HCT116 (cell line): ENCODE data around the gene PRELID1. TPM values are rescaled to one million over a fixed set of nuclear protein-coding genes. Genes with fewer than 3 reads are reported as not detected.

ENCODE experiments used
- ATAC-seq: fragments of 200-7000 bp; cut with Tn5 transposase; 2 replicates; pipeline ENCODE4 v1.9.1; 2020; ENCODE audit warnings: mild to moderate bottlenecking, moderate library complexity
- BruUV-seq: library from RNA; stranded (reverse); fragments of 400-500 nt; replicated peaks from 2 replicates; lab custom pipeline; 2021; lab: Mats Ljungman, UMichigan
- CTCF ChIA-PET: fragments of 300-600 bp; sonication (Branson Sonifier 250); formaldehyde crosslinking; loops from one replicate; lab custom pipeline; 2021; ENCODE audit warnings: antibody characterized with exemption; lab: Charles Lee
- POLR2A ChIA-PET: fragments of 300-600, 350-600 bp; sonication (Branson Sonifier 250); formaldehyde crosslinking; loops from one replicate; lab custom pipeline; 2021; ENCODE audit warnings: antibody characterized with exemption; lab: Charles Lee
- RAD21 ChIA-PET, 2 experiments: fragments of 300-600 bp; sonication (Branson Sonifier 250); formaldehyde crosslinking; loops; one replicate each; lab custom pipeline; 2023; ENCODE audit warnings: low total read pairs in 2 of 2; ENCODE audit not compliant: uncharacterized antibody in 2 of 2, unreplicated experiment in 2 of 2, low non-redundant PET in 1 of 2; lab: Charles Lee
- DNase-seq: peaks from one replicate; pipeline ENCODE4 v3.0.0-alpha.2; 2010; ENCODE audit warnings: low read depth, low spot score
- H2AFZ ChIP-seq: fragments of 200-600 bp; shearing (Covaris generic), sonication (generic); 2 replicates; pipeline ENCODE4 v1.6.1; 2017; ENCODE audit warnings: low read depth, mixed run types, mixed read lengths, antibody characterized with exemption, low read length; ENCODE audit not compliant: poor library complexity, severe bottlenecking
- H3K27ac ChIP-seq: 2 replicates; pipeline ENCODE4 v1.5.1; 2012; ENCODE audit warnings: low read depth, low read length
- H3K27me3 ChIP-seq: fragments of 200-600 bp; sonication (generic); 2 replicates; pipeline ENCODE4 v1.6.1; 2016; ENCODE audit warnings: mixed run types, low read length, mixed read lengths; ENCODE audit not compliant: insufficient read depth
- H3K36me3 ChIP-seq, 2 experiments: fragments of 200-500 bp in 1 of 2; fragments of 200-600 bp in 1 of 2; sonication (Bioruptor generic) in 1 of 2; sonication (generic) in 1 of 2; 2 replicates each; pipeline versions ENCODE4 v1.5.1 to v1.6.1; 2014 to 2016; ENCODE audit warnings: low read length in 2 of 2, inconsistent platforms in 1 of 2, mixed read lengths in 1 of 2, mixed run types in 1 of 2; ENCODE audit not compliant: insufficient read depth in 2 of 2, control insufficient read depth in 1 of 2
- H3K4me1 ChIP-seq, 2 experiments: fragments of 200-600 bp in 1 of 2; sonication (generic) in 1 of 2; 2 replicates each; pipeline versions ENCODE4 v1.5.1 to v1.6.1; 2012 to 2017; ENCODE audit warnings: low read length in 2 of 2, inconsistent platforms in 1 of 2, mild to moderate bottlenecking in 1 of 2, mixed read lengths in 1 of 2, mixed run types in 1 of 2, moderate library complexity in 1 of 2; ENCODE audit not compliant: insufficient read depth in 2 of 2, control insufficient read depth in 1 of 2
- H3K4me2 ChIP-seq: fragments of 200-600 bp; sonication (generic); 2 replicates; pipeline ENCODE4 v1.6.1; 2017; ENCODE audit warnings: mixed run types, low read length, mixed read lengths
- H3K4me3 ChIP-seq, 2 experiments: fragments of 200-600 bp in 1 of 2; sonication (generic) in 1 of 2; replicated peaks in 1 of 2; 2 replicates each; pipeline ENCODE4 v1.5.1; 2011 to 2016; ENCODE audit warnings: low read length in 2 of 2, control low read depth in 1 of 2, low read depth in 1 of 2, mild to moderate bottlenecking in 1 of 2, mixed read lengths in 1 of 2, mixed run types in 1 of 2
- H3K79me2 ChIP-seq: fragments of 200-600 bp; sonication (generic); 2 replicates; pipeline ENCODE4 v1.6.1; 2017; ENCODE audit warnings: mild to moderate bottlenecking, mixed run types, low read length, moderate library complexity, mixed read lengths; ENCODE audit not compliant: insufficient read depth
- H3K9ac ChIP-seq: fragments of 200-600 bp; sonication (generic); 2 replicates; pipeline ENCODE4 v1.6.1; 2016; ENCODE audit warnings: low read length, mixed read lengths
- H3K9me2 ChIP-seq: fragments of 200-600 bp; sonication (generic), shearing (Covaris generic); 2 replicates; pipeline ENCODE4 v1.6.1; 2017; ENCODE audit warnings: mixed run types, mild to moderate bottlenecking, moderate library complexity; ENCODE audit not compliant: insufficient read depth
- H3K9me3 ChIP-seq, 2 experiments: fragments of 200-500 bp in 1 of 2; fragments of 200-600 bp in 1 of 2; sonication (Bioruptor generic) in 1 of 2; sonication (generic) in 1 of 2; 2 replicates each; pipeline ENCODE4 v1.6.1; 2014 to 2017; ENCODE audit warnings: low read length in 2 of 2, mixed read lengths in 2 of 2, inconsistent platforms in 1 of 2, low read depth in 1 of 2, mild to moderate bottlenecking in 1 of 2, mixed run types in 1 of 2, moderate library complexity in 1 of 2; ENCODE audit not compliant: control insufficient read depth in 1 of 2, insufficient read depth in 1 of 2
- H4K20me1 ChIP-seq: fragments of 200-600 bp; sonication (generic), shearing (Covaris generic); 2 replicates; pipeline ENCODE4 v1.6.1; 2017; ENCODE audit warnings: mixed run types, mild to moderate bottlenecking, moderate library complexity; ENCODE audit not compliant: insufficient read depth
- EGR1 ChIP-seq: IDR thresholded peaks from 2 replicates; pipeline ENCODE4 v1.6.1; 2012; ENCODE audit warnings: low read depth
- POLR2A ChIP-seq: IDR thresholded peaks from 2 replicates; pipeline ENCODE4 v1.7.0; 2011; ENCODE audit warnings: borderline replicate concordance; ENCODE audit not compliant: insufficient read depth, insufficient read length; ENCODE audit errors: extremely low read depth
- POLR2AphosphoS5 ChIP-seq: IDR thresholded peaks from 2 replicates; pipeline ENCODE4 v1.6.1; 2011; ENCODE audit warnings: mild to moderate bottlenecking, low read depth, low read length, moderate library complexity
- YY1 ChIP-seq: IDR thresholded peaks from 2 replicates; pipeline ENCODE4 v1.6.1; 2011; ENCODE audit warnings: low read length, low read depth, moderate library complexity, mild to moderate bottlenecking; ENCODE audit not compliant: insufficient replicate concordance; ENCODE audit errors: extremely low read depth
- intact Hi-C: fragments of 100-400 bp; cut with micrococcal nuclease; formaldehyde crosslinking; loops from 2 replicates; pipeline ENCODE4 v1.10.0; 2022
- total RNA-seq: library from RNA; stranded (reverse); gene quantifications from one replicate; pipeline ENCODE4 v1.2.1, GENCODE V29; 2021; ENCODE audit not compliant: unreplicated experiment

PRELID1 gene
- total RNA-seq, 1 experiment from 2014 or later, result 223 TPM

DNA sequence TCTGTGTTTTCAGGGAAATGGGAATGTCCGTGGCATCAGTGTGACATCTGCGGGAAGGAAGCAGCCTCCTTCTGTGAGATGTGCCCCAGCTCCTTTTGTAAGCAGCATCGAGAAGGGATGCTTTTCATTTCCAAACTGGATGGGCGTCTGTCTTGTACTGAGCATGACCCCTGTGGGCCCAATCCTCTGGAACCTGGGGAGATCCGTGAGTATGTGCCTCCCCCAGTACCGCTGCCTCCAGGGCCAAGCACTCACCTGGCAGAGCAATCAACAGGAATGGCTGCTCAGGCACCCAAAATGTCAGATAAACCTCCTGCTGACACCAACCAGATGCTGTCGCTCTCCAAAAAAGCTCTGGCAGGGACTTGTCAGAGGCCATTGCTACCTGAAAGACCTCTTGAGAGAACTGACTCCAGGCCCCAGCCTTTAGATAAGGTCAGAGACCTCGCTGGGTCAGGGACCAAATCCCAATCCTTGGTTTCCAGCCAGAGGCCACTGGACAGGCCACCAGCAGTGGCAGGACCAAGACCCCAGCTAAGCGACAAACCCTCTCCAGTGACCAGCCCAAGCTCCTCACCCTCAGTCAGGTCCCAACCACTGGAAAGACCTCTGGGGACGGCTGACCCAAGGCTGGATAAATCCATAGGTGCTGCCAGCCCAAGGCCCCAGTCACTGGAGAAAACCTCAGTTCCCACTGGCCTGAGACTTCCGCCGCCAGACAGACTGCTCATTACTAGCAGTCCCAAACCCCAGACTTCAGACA, 9.6 kb upstream of the PRELID1 start:
- DNase-seq (no peak), ATAC-seq (no peak)
- ChIA-PET RAD21 (no interaction called here), CTCF (no interaction called here), POLR2A (interaction anchor here (0.7 kb wide), 1 partner anchor 12 kb away, joined by 3 read pairs; no protein-coding TSS in a partner anchor)
- TF ChIP-seq YY1 (no peak), EGR1 (no peak)
- Histone ChIP-seq H3K36me3 (peaks cover 26 to 42% of the 10 kb centered on the region in 2 experiments; a peak in 3 of 4 replicates), H4K20me1 (no peaks in the 10 kb centered on the region), H3K9me3 (no peaks in the 10 kb centered on the region), H3K4me3 (no peak overlapping the region), H2AFZ (no peak overlapping the region), H3K4me2 (no peak overlapping the region), H3K4me1 (peaks cover 0 to 2% of the 10 kb centered on the region in 2 experiments; a peak in 1 of 4 replicates), H3K9ac (no peak overlapping the region), H3K27me3 (no peaks in the 10 kb centered on the region), H3K27ac (no peak overlapping the region), H3K9me2 (no peaks in the 10 kb centered on the region), H3K79me2 (no peaks in the 10 kb centered on the region)
- no TSS peak for BruUV-seq
- intact Hi-C loops, result no loop called here

- Histone ChIP-seq H3K79me2 (no peaks in the 10 kb centered on the region), H3K4me2 (no peak overlapping the region), H3K4me1 (peaks cover 0 to 8% of the 10 kb centered on the region in 2 experiments; a peak in 1 of 4 replicates), H3K9me3 (no peaks in the 10 kb centered on the region), H3K27ac (no peak overlapping the region), H3K4me3 (no peak overlapping the region), H2AFZ (no peak overlapping the region), H3K9me2 (no peaks in the 10 kb centered on the region), H4K20me1 (no peaks in the 10 kb centered on the region), H3K27me3 (no peaks in the 10 kb centered on the region), H3K36me3 (peaks cover 26 to 42% of the 10 kb centered on the region in 2 experiments; a peak in 3 of 4 replicates), H3K9ac (no peak overlapping the region)
- intact Hi-C loops, result no loop called here
- BruUV-seq, result no TSS peak
- RAD21 ChIA-PET, result no interaction called here
- ATAC-seq, result no peak
- no peak for TF ChIP-seq POLR2A
- no peak for TF ChIP-seq POLR2AphosphoS5
- DNase-seq, result no peak
- CTCF ChIA-PET, result no interaction called here
- POLR2A ChIA-PET, result no interaction called here
Observed at GRCh38 chr5:177294632-177295031, 9.0 kb upstream of the PRELID1 start.
